Fibroblast of lung (primary cell): Measurements from ENCODE around the gene STOM. TPM values are rescaled to one million over a fixed set of nuclear protein-coding genes. Genes with fewer than 3 reads are reported as not detected.

Experiments used
- DNase-seq, 2 donors: peaks; one replicate each; pipeline versions ENCODE4 v3.0.0 to v3.0.0-alpha.2; 2010; ENCODE audit warnings: low read depth in 2 of 2
- H2AFZ ChIP-seq: 2 replicates; pipeline ENCODE4 v1.5.1; 2012; ENCODE audit warnings: low read length, control low read depth, inconsistent platforms
- H3K27ac ChIP-seq: 2 replicates; pipeline ENCODE4 v1.5.1; 2011; ENCODE audit warnings: low read length, control low read depth; ENCODE audit not compliant: insufficient read depth
- H3K27me3 ChIP-seq: 2 replicates; pipeline ENCODE4 v1.5.1; 2011; ENCODE audit warnings: mild to moderate bottlenecking, low read length; ENCODE audit not compliant: control insufficient read depth, insufficient read depth
- H3K36me3 ChIP-seq: 2 replicates; pipeline ENCODE4 v1.5.1; 2011; ENCODE audit warnings: low read length; ENCODE audit not compliant: control insufficient read depth, insufficient read depth
- H3K4me1 ChIP-seq: 2 replicates; pipeline ENCODE4 v1.5.1; 2011; ENCODE audit warnings: low read length; ENCODE audit not compliant: control insufficient read depth, insufficient read depth; ENCODE audit errors: extremely low read depth
- H3K4me2 ChIP-seq: 2 replicates; pipeline ENCODE4 v1.5.1; 2011; ENCODE audit warnings: low read length, control low read depth; ENCODE audit not compliant: insufficient read depth; ENCODE audit errors: extremely low read depth
- H3K4me3 ChIP-seq, 4 experiments: fragments of 200-600 bp in 1 of 4; sonication (generic) in 1 of 4; replicated peaks in 1 of 4; 2 replicates each; pipeline ENCODE4 v1.5.1; 2011 to 2016; ENCODE audit warnings: low read length in 4 of 4, low read depth in 3 of 4, mild to moderate bottlenecking in 3 of 4, control low read depth in 2 of 4, inconsistent platforms in 1 of 4, mixed read lengths in 1 of 4; ENCODE audit not compliant: insufficient read depth in 1 of 4; ENCODE audit errors: control extremely low read depth in 1 of 4
- H3K79me2 ChIP-seq: 2 replicates; pipeline ENCODE4 v1.5.1; 2012; ENCODE audit warnings: mild to moderate bottlenecking, low read length, inconsistent platforms; ENCODE audit not compliant: control insufficient read depth, insufficient read depth
- H3K9ac ChIP-seq: 2 replicates; pipeline ENCODE4 v1.5.1; 2011; ENCODE audit warnings: mild to moderate bottlenecking, low read length, control low read depth; ENCODE audit not compliant: insufficient read depth
- H3K9me3 ChIP-seq: 2 replicates; pipeline ENCODE4 v1.5.1; 2012; ENCODE audit warnings: low read depth, low read length; ENCODE audit not compliant: control insufficient read depth, insufficient read depth
- H4K20me1 ChIP-seq: 2 replicates; pipeline ENCODE4 v1.5.1; 2011; ENCODE audit warnings: low read length; ENCODE audit not compliant: control insufficient read depth, insufficient read depth; ENCODE audit errors: extremely low read depth
- EZH2 ChIP-seq: IDR thresholded peaks from 2 replicates; pipeline ENCODE4 v1.5.1; 2012; ENCODE audit warnings: low read length, control low read depth, mild to moderate bottlenecking; ENCODE audit errors: missing control alignments
- polyA plus RNA-seq, 2 donors: library from polyadenylated mRNA; depleted of rRNA in 1 of 2; stranded (reverse) in 1 of 2; unstranded in 1 of 2; fragments of >200 nt; gene quantifications; 2 replicates each; pipeline ENCODE4 v1.2.1, GENCODE V29; 2011 to 2012; ENCODE audit warnings: missing spikeins in 1 of 2
- total RNA-seq: library from RNA; depleted of rRNA; stranded (reverse); fragments of >200 nt; gene quantifications from 2 replicates; pipeline ENCODE4 v1.2.1, GENCODE V29; 2014
- TF ChIP-seq, protein P1 (sequence below), 2 donors: IDR thresholded peaks in 1 of 2; conservative IDR thresholded peaks in 1 of 2; 1 replicate in 1 of 2; 2 replicates in 1 of 2; pipeline ENCODE4 v1.5.1; 2011 to 2012; ENCODE audit warnings: low read length in 2 of 2, control low read depth in 1 of 2, inconsistent platforms in 1 of 2, low read depth in 1 of 2, mild to moderate bottlenecking in 1 of 2

Gene STOM
- total and polyA plus RNA-seq, 2 donors (not counting 1 experiment from before 2014, with no cell fraction given), result 248 to 536 TPM

DNA sequence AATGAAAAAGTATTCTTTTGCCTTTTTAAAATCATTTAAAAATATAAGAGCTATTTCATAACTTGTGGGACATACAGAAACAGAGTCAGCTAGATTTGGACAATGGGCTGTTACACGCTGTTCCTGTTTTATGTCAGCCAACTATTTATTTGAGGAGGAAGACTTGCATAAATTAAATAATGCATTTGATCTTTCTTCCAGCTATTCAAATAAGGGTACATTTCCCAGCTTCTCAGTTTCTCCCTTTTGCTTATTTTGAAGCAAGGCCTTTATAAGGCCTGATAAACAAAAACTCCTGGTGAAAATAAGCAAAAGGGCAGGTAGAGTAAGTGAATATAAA lies 6.5 kb downstream of the STOM start:
- Histone ChIP-seq H3K79me2 (peaks cover 85% of the 10 kb centered on the region), H2AFZ (no peak overlapping the region), H3K4me2 (peak overlapping the region; percentile 84), H3K9me3 (no peaks in the 10 kb centered on the region), H3K27me3 (no peaks in the 10 kb centered on the region), H3K4me1 (peaks cover 30% of the 10 kb centered on the region), H4K20me1 (no peaks in the 10 kb centered on the region), H3K9ac (no peak overlapping the region), H3K4me3 (peak overlapping the region in 1 of 4 experiments; percentile 3), H3K27ac (peak overlapping the region; percentile 58), H3K36me3 (no peaks in the 10 kb centered on the region)
- DNase-seq, result no peak
- no peak for TF ChIP-seq EZH2
- TF ChIP-seq, protein P1, sequence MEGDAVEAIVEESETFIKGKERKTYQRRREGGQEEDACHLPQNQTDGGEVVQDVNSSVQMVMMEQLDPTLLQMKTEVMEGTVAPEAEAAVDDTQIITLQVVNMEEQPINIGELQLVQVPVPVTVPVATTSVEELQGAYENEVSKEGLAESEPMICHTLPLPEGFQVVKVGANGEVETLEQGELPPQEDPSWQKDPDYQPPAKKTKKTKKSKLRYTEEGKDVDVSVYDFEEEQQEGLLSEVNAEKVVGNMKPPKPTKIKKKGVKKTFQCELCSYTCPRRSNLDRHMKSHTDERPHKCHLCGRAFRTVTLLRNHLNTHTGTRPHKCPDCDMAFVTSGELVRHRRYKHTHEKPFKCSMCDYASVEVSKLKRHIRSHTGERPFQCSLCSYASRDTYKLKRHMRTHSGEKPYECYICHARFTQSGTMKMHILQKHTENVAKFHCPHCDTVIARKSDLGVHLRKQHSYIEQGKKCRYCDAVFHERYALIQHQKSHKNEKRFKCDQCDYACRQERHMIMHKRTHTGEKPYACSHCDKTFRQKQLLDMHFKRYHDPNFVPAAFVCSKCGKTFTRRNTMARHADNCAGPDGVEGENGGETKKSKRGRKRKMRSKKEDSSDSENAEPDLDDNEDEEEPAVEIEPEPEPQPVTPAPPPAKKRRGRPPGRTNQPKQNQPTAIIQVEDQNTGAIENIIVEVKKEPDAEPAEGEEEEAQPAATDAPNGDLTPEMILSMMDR (conservative IDR thresholded peaks at IDR 0.05 in 1 of 2, IDR thresholded peaks at IDR 0.05 in 1 of 2; ENCODE audit: low read depth in 1 of 2, low read length in 2 of 2), result no peak

DNA sequence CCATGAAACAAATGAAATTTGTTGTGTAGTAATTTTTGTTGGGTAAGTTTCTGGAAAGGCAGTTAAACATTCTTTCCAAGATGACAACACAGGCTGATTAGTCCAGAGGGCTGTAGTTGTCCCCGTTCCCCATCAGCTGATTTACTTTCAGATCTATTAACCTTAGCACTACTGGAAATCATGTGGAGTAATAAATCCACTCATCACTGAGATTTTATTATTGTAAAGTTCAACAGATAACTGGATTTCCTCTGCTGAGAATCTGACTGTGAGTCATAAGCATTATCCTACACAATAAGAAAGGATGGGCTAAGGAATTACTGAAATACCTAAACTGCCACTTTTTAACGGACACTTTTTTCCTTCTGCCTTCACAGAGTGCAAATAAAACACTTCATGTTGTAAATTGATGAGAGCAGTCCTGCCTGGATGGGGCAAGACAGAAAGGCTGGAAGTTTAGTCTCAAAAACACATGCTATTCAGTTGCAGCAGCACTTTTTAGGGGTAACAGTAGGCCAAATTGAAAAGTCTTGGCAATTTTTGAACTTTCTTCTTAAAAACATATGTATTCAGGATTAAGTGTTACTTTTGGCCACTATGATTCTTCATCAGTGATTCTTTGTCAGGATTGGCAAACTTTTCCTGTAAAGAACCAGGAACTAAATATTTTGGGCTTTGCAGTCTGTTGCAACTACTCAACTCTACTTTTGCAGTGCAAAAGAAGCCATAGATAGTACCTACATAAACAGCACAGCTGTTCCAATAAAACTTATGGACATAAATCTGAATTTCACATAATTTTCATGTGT lies 7.0 kb downstream of the STOM start:
- H3K36me3 ChIP-seq, result no peaks in the 10 kb centered on the region
- no peaks in the 10 kb centered on the region for H4K20me1 ChIP-seq
- H3K27me3 ChIP-seq, result no peaks in the 10 kb centered on the region
- peak; percentile 44 to 62 for DNase-seq
- H3K4me1 ChIP-seq, result peaks cover 30% of the 10 kb centered on the region
- peaks cover 85% of the 10 kb centered on the region for H3K79me2 ChIP-seq
- H3K9ac ChIP-seq, result no peak overlapping the region
- no peaks in the 10 kb centered on the region for H3K9me3 ChIP-seq
- peak overlapping the region; percentile 58 for H3K27ac ChIP-seq
- TF ChIP-seq EZH2, result no peak
- TF ChIP-seq, protein P1 (conservative IDR thresholded peaks at IDR 0.05 in 1 of 2, IDR thresholded peaks at IDR 0.05 in 1 of 2; ENCODE audit: low read depth in 1 of 2, low read length in 2 of 2), result no peak
- peak overlapping the region; percentile 84 for H3K4me2 ChIP-seq
- H2AFZ ChIP-seq, result no peak overlapping the region
- peak overlapping the region in 1 of 4 experiments; percentile 4 for H3K4me3 ChIP-seq

DNA sequence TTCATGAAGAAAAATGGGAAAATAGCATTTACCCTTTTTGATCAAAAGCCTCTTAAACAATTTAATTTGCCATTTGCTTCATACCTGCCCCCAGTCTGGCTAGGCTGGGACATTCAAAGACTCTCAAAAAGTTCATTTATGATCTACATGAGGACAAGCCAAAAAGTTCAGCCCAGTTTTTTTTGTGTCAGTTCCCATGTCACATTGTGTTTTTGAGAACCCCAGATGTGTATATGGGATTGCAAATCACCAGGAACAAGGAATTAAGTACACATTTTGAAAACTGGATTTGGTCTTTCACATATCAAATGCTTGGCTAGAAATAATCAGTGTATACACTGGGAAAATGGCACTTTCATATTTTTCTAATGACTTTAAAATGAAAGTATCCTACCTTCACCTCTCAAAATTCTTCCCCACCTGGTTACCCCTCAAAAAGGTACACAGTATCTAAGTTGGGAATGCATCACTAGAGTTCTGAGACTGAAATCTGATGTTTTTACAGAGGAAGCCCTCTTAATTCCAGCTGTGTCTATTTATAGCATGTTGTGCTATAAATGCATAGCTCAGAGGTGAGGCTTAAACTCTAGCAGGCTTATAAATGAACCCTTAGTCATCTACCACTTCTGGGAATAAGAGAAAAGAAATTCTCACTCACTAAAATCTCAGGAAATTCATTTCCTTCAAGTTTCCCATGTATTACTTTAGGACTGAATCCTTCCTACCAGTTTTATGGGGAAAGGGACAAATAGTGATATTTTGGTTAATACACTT lies 9.3 kb downstream of the STOM start:
- H3K4me2 ChIP-seq, result peak overlapping the region; percentile 55
- peak; percentile 83 to 92 for DNase-seq
- H3K36me3 ChIP-seq, result no peaks in the 10 kb centered on the region
- H3K79me2 ChIP-seq, result peaks cover 80% of the 10 kb centered on the region
- H3K9ac ChIP-seq, result peak overlapping the region; percentile 26
- no peaks in the 10 kb centered on the region for H3K27me3 ChIP-seq
- TF ChIP-seq, protein P1 (conservative IDR thresholded peaks at IDR 0.05 in 1 of 2, IDR thresholded peaks at IDR 0.05 in 1 of 2; ENCODE audit: low read depth in 1 of 2, low read length in 2 of 2), result no peak
- no peak for TF ChIP-seq EZH2
- no peaks in the 10 kb centered on the region for H3K9me3 ChIP-seq
- H3K4me1 ChIP-seq, result peaks cover 34% of the 10 kb centered on the region
- no peak overlapping the region for H2AFZ ChIP-seq
- H3K4me3 ChIP-seq, result peak overlapping the region in 1 of 4 experiments; percentile 9
- H4K20me1 ChIP-seq, result no peaks in the 10 kb centered on the region
- peak overlapping the region; percentile 88 for H3K27ac ChIP-seq
